ENCODE measurements around the gene RNF126. TPM values are rescaled to one million over a fixed set of nuclear protein-coding genes. Genes with fewer than 3 reads are reported as not detected.

Gene RNF126
- polyA plus RNA-seq, 1 donor (not counting 4 experiments of a cell fraction or from before 2014, with no cell fraction given), result 8.2 TPM

- TF ChIP-seq EZH2 (IDR thresholded peaks at IDR 0.05; ENCODE audit: low read length), result no peak
- TF ChIP-seq, protein P1, sequence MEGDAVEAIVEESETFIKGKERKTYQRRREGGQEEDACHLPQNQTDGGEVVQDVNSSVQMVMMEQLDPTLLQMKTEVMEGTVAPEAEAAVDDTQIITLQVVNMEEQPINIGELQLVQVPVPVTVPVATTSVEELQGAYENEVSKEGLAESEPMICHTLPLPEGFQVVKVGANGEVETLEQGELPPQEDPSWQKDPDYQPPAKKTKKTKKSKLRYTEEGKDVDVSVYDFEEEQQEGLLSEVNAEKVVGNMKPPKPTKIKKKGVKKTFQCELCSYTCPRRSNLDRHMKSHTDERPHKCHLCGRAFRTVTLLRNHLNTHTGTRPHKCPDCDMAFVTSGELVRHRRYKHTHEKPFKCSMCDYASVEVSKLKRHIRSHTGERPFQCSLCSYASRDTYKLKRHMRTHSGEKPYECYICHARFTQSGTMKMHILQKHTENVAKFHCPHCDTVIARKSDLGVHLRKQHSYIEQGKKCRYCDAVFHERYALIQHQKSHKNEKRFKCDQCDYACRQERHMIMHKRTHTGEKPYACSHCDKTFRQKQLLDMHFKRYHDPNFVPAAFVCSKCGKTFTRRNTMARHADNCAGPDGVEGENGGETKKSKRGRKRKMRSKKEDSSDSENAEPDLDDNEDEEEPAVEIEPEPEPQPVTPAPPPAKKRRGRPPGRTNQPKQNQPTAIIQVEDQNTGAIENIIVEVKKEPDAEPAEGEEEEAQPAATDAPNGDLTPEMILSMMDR (optimal IDR thresholded peaks at IDR 0.05 in 1 of 3, IDR thresholded peaks at IDR 0.05 in 1 of 3, conservative IDR thresholded peaks at IDR 0.05 in 1 of 3; ENCODE audit: extremely low read depth in 1 of 3, insufficient read depth in 2 of 3, low read length in 3 of 3), result no peak
- Histone ChIP-seq H4K20me1 (ENCODE audit: control insufficient read depth, extremely low read depth, insufficient read depth, low read length) (peaks cover 3% of the 10 kb centered on the region), H3K27me3 (ENCODE audit: control insufficient read depth, extremely low read depth, insufficient read depth, low read length) (no peaks in the 10 kb centered on the region), H3K4me3 (ENCODE audit: control insufficient read depth in 2 of 3, extremely low read depth in 1 of 3, insufficient read depth in 2 of 3, low read depth in 1 of 3, low read length in 3 of 3) (no peak overlapping the region), H3K9me3 (ENCODE audit: control insufficient read depth, low read depth, low read length) (no peaks in the 10 kb centered on the region), H3K4me2 (ENCODE audit: control insufficient read depth, extremely low read depth, insufficient read depth, low read depth, low read length) (no peak overlapping the region), H3K79me2 (ENCODE audit: control insufficient read depth, insufficient read depth, low read length) (no peaks in the 10 kb centered on the region), H3K36me3 (ENCODE audit: control insufficient read depth in 2 of 2, extremely low read depth in 1 of 2, insufficient read depth in 2 of 2, low read length in 2 of 2) (no peaks in the 10 kb centered on the region), H2AFZ (ENCODE audit: control insufficient read depth, low read length) (no peak overlapping the region), H3K27ac (ENCODE audit: control insufficient read depth, insufficient read depth, low read length) (no peak overlapping the region), H3K4me1 (ENCODE audit: control insufficient read depth, extremely low read depth, insufficient read depth, low read length) (peaks cover 18% of the 10 kb centered on the region), H3K9ac (ENCODE audit: control insufficient read depth, extremely low read depth, insufficient read depth, low read length) (no peak overlapping the region), H3K9me1 (ENCODE audit: control insufficient read depth, extremely low read depth, insufficient read depth, low read length) (no peaks in the 10 kb centered on the region)
- dilution Hi-C loops (cut with MboI; ENCODE audit: extremely low pct_ligation_motif_present, low sequenced_read_pairs), result no loop called here
- DNase-seq (ENCODE audit: low read depth, low spot score) (no peak), FAIRE-seq (no peak)
These were observed 54.0 kb downstream of the RNF126 start for GRCh38 chr19:609004-609346.

GRCh38 chr19:608155-609003, 54.6 kb downstream of the RNF126 start:
- no peak overlapping the region for H3K27ac ChIP-seq (ENCODE audit: control insufficient read depth, insufficient read depth, low read length)
- FAIRE-seq, result no peak

More at GRCh38 chr19:608155-609003, 54.6 kb downstream of the RNF126 start:
- H3K27me3 ChIP-seq (ENCODE audit: control insufficient read depth, extremely low read depth, insufficient read depth, low read length), result no peaks in the 10 kb centered on the region
- H4K20me1 ChIP-seq (ENCODE audit: control insufficient read depth, extremely low read depth, insufficient read depth, low read length), result peaks cover 3% of the 10 kb centered on the region
- peaks cover 18% of the 10 kb centered on the region for H3K4me1 ChIP-seq (ENCODE audit: control insufficient read depth, extremely low read depth, insufficient read depth, low read length)
- no peak for DNase-seq (ENCODE audit: low read depth, low spot score)
- H3K9ac ChIP-seq (ENCODE audit: control insufficient read depth, extremely low read depth, insufficient read depth, low read length), result no peak overlapping the region
- dilution Hi-C loops (cut with MboI; ENCODE audit: extremely low pct_ligation_motif_present, low sequenced_read_pairs), result no loop called here
- H3K9me1 ChIP-seq (ENCODE audit: control insufficient read depth, extremely low read depth, insufficient read depth, low read length), result no peaks in the 10 kb centered on the region
- no peaks in the 10 kb centered on the region for H3K9me3 ChIP-seq (ENCODE audit: control insufficient read depth, low read depth, low read length)
- H3K79me2 ChIP-seq (ENCODE audit: control insufficient read depth, insufficient read depth, low read length), result no peaks in the 10 kb centered on the region
- no peak overlapping the region for H3K4me2 ChIP-seq (ENCODE audit: control insufficient read depth, extremely low read depth, insufficient read depth, low read depth, low read length)
- no peak overlapping the region for H2AFZ ChIP-seq (ENCODE audit: control insufficient read depth, low read length)
- TF ChIP-seq, protein P1 (optimal IDR thresholded peaks at IDR 0.05 in 1 of 3, IDR thresholded peaks at IDR 0.05 in 1 of 3, conservative IDR thresholded peaks at IDR 0.05 in 1 of 3; ENCODE audit: extremely low read depth in 1 of 3, insufficient read depth in 2 of 3, low read length in 3 of 3), result no peak
- TF ChIP-seq EZH2 (IDR thresholded peaks at IDR 0.05; ENCODE audit: low read length), result no peak
- H3K36me3 ChIP-seq (ENCODE audit: control insufficient read depth in 2 of 2, extremely low read depth in 1 of 2, insufficient read depth in 2 of 2, low read length in 2 of 2), result no peaks in the 10 kb centered on the region
- H3K4me3 ChIP-seq (ENCODE audit: control insufficient read depth in 2 of 3, extremely low read depth in 1 of 3, insufficient read depth in 2 of 3, low read depth in 1 of 3, low read length in 3 of 3), result no peak overlapping the region
